Suppressor macrophage treated with lipopolysaccharide for 4 hours (primary cell): ENCODE results near the gene LRP8.
"Not testable (repeated sequence)": the region's sequence is repeated elsewhere in the genome, so short reads cannot be mapped to it uniquely, and the experiment has no call there.

ENCODE experiments used
- DNase-seq: peaks from one replicate; pipeline ENCODE4 v3.0.0-alpha.2; 2020

LRP8 gene

DNA sequence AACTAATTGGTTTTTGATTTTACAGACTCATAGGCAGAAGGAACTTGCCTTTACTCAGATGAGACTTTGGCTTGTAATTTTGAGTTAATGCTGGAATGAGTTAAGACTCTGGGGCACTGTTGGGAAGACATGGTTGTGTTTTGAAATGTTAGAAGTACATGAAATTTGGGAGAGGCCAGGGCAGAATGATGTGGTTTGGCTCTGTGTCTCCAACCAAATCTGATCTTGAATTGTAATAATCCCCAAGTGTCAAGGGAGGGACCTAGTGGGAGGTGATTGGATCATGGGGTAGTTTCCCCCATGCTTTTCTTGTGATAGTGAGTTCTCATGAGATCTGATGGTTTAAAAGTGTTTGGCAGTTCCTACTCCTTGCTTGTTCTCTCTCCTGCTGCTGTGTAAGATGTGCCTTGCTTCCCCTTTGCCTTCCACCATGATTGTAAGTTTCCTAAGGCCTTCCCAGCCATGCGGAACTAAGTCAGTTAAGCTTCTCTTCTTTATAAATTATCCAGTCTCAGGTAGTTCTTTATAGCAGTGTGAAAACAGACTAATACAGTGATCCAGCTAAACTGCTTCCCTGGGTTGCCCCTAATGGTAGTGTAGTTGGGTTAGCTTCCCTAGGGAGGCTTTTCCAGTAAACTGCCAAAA is 121.0 kb downstream of the LRP8 start:
- DNase-seq = no peak

DNA sequence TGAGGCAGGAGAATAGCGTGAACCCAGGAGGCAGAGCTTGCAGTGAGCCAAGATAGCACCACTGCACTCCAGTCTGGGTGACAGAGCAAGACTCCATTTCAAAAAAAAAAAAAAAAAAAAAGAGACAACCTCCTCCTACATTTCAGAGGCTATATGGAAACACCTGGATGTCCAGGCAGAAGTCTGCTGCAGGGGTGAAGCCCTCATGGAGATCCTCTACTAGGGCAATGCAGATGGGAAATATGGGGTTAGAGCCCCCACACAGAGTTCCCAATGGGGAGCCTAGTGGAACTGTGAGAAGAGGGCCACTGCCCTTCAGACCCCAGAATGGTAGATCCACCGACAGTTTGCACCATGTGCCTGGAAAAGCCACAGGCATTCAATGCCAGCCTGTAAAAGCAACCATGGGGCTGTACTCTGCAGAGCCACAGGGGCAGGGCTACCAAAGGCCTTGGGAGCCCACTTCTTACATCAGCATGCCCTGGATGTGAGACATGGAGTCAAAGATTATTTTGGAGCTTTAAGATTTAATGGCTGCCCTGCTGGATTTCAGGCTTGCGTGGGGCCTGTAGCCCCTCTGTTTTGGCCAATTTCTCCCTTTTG is 121.7 kb downstream of the LRP8 start:
- DNase-seq = not testable (repeated sequence)

GRCh38 chr1:53205496-53205895 is 122.4 kb downstream of the LRP8 start:
- not testable (repeated sequence) for DNase-seq

- no peak for DNase-seq
Observed at GRCh38 chr1:53203466-53203865, 124.4 kb downstream of the LRP8 start.

GRCh38 chr1:53198241-53198651 is 129.6 kb downstream of the LRP8 start:
- no peak for DNase-seq

DNA sequence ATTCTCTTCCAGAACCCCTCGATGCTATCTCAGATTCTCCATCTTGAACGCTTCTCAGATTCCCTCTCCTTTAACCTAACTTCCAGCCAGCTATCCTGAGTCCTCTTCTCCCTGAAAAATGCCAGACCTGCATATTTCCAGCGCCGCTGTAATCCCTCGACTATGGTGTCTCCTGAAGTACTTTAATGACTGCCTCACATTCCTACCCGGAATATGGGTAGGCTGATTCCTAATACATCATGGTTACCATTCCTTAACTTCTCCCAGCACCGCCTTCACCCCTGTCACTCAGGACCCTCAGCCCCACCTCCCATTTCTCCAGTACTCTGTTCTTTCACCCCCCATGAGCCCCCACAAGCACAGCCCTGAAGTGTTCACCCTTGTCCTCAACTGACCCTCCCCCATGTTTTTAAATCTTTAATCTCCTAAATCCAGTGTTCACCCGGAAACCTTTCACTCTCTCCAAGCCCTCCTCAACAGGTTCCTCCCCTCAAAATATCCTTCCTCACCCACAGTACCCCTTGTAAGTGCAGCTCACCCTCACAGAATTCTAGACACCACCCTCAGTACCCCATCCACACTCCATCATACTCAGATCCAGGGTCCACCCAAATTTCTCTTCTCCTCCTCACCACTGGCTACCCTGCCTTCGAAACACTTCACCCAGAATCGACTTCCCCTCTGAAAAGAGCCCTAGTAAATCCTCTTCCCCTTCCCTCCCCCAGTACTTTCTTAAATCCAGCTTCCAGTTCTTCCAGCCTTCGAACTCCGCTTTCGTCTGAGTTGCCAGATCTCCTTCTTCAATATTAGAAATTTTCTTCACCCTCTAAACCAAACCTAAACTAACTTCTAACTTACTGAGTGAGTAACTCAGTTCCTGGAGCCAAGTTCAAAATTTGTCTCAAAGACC is 130.3 kb downstream of the LRP8 start:
- peak; percentile 41 for DNase-seq

DNA sequence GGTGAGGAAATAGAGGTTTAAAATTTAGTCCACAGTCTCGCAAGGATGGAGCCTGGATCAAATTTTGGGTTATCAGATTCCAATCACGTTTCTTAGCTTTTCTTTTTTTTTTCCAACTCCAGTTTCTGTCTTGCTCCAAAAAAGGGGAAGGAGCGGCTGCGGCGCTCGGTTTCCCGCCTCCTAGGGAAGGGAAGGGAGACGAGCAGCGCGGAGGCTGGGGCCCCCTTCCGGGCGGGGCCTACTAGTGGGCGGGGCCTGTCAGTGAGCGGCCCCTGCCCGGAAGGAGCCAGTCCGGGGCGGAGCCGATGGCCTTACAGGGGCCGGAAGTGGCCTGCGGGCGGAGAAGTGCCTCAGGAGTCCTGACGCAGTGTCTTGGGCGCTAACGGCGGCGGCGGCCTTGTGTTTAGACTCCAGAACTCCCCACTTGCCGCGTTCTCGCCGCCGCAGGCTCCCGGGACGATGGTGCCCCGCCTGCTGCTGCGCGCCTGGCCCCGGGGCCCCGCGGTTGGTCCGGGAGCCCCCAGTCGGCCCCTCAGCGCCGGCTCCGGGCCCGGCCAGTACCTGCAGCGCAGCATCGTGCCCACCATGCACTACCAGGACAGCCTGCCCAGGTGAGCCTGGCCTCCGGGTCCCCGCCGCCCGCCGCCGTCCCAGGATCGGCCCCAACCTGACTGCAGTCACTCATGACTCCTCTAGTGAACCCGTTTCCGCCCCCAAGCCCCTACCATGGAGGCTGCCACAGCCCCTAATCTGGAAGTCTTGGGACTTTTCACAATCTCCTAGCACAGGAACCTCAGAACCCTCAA is 131.2 kb downstream of the LRP8 start, which contains the start of gene CPT2:
Gene CPT2 (plus strand): TSS at position 340 of the 806 bp plus-strand sequence. CDS start 120 bp downstream, at position 460.
- DNase-seq = peak; percentile 99

GRCh38 chr1:53196017-53196484 is 131.8 kb downstream of the LRP8 start:
- DNase-seq = no peak

DNA sequence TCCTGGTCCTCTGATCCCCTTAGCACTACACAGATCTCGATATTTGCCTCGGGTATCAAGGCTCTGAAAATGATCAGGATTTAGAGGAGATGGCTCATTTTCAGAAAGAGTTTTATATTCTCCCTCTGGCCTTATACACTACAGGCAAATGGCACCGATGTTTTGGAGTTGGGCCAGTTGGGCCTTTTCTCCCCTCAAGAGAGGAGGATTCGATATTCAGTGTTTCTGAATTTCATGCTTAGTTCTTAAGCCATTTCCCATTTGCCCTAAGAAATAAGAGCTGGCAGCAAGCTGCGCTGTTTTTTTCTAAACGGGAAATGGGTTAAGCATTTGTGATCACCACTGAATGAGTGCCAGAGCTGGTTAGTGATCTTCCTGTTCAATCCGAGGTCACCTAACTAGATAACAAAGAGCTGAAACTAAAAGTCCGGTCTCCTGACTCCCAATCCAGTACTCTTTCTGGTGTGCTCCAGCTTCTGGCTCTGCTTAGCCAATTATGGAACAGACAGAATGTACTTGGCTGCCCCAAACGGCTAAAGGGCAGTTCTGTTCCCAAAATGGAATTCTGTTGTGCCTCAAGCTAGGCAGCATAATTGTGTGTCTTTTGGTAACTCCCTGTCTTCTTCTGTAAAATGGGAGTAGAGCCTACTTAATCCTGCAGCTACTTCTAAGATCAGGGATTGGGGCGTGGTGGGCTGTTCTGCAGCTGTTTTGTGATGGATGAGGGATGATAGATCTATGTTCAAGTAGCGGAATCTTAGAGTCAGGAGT is 132.4 kb downstream of the LRP8 start:
- DNase-seq = no peak
